PFSK-1 (cell line): ENCODE data around the gene STAG1.

ENCODE experiments used
- FOXP2 ChIP-seq: optimal IDR thresholded peaks from 2 replicates; pipeline ENCODE3; 2011; ENCODE audit warnings: borderline replicate concordance, control low read depth, inconsistent platforms; ENCODE audit not compliant: insufficient read depth; ENCODE audit errors: extremely low read length, extremely low read depth
- POLR2AphosphoS5 ChIP-seq: IDR thresholded peaks from 2 replicates; pipeline ENCODE4 v1.6.1; 2012; ENCODE audit warnings: low read depth, mild to moderate bottlenecking, control low read depth, low read length, moderate library complexity
- REST ChIP-seq, 2 experiments: IDR thresholded peaks; 2 replicates each; pipeline versions ENCODE4 v1.6.1 to v1.8.0; 2011 to 2012; ENCODE audit warnings: low read depth in 2 of 2, low read length in 2 of 2, control low read depth in 1 of 2, inconsistent platforms in 1 of 2, mild to moderate bottlenecking in 1 of 2, moderate library complexity in 1 of 2; ENCODE audit not compliant: insufficient read depth in 1 of 2
- SIN3A ChIP-seq: IDR thresholded peaks from 2 replicates; pipeline ENCODE4 v1.6.1; 2012; ENCODE audit warnings: mild to moderate bottlenecking, low read length, moderate library complexity, borderline replicate concordance; ENCODE audit not compliant: insufficient read depth
- TAF1 ChIP-seq: IDR thresholded peaks from 2 replicates; pipeline ENCODE4 v1.6.1; 2012; ENCODE audit warnings: low read length, control low read depth, borderline replicate concordance; ENCODE audit not compliant: insufficient read depth

Gene STAG1

GRCh38 chr3:136740351-136740958 lies 11.7 kb downstream of the STAG1 start:
- TF ChIP-seq POLR2AphosphoS5: no peak
- no peak for TF ChIP-seq FOXP2
- no peak for TF ChIP-seq TAF1
- TF ChIP-seq SIN3A: no peak
- TF ChIP-seq REST (IDR thresholded peaks at IDR 0.05; ENCODE audit: insufficient read depth in 1 of 2, low read depth in 2 of 2, low read length in 2 of 2): no peak

- TF ChIP-seq REST (IDR thresholded peaks at IDR 0.05; ENCODE audit: insufficient read depth in 1 of 2, low read depth in 2 of 2, low read length in 2 of 2) (no peak), SIN3A (no peak), TAF1 (no peak), POLR2AphosphoS5 (no peak), FOXP2 (no peak)
These were observed 17.1 kb downstream of the STAG1 start for GRCh38 chr3:136735103-136735502.

DNA sequence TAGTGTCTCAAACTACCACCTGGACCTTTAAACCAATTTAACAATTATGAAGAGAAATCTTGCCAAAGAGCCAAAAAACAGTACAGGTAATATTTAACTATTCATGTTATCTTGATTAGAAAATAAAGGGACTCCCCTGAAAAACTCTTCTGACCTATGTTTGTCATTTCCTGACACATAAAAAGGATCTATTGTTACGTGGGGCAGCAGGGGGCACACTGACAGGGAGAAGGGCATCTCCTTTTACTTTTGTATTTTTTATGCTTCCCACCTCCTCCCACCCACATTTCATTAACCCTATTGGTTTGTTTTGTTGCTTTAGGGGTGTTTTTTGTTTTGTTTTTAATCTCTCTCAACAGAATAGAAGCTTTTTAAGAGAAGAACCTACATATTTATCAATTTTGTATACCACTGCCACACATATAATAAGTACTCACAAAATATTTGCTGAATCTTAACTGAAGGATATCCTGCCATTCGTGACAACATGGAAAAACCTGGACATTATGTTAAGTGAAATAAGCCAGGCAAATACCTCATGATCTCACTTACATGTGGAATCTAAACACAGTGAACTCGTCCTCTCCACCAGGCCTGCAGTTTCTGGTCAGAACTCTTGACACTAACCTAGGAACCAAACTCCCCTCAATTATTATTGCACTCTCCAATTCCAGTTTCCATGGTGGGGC lies 17.7 kb downstream of the STAG1 start:
- TF ChIP-seq TAF1 (no peak), SIN3A (no peak), REST (IDR thresholded peaks at IDR 0.05; ENCODE audit: insufficient read depth in 1 of 2, low read depth in 2 of 2, low read length in 2 of 2) (no peak), FOXP2 (no peak), POLR2AphosphoS5 (no peak)

DNA sequence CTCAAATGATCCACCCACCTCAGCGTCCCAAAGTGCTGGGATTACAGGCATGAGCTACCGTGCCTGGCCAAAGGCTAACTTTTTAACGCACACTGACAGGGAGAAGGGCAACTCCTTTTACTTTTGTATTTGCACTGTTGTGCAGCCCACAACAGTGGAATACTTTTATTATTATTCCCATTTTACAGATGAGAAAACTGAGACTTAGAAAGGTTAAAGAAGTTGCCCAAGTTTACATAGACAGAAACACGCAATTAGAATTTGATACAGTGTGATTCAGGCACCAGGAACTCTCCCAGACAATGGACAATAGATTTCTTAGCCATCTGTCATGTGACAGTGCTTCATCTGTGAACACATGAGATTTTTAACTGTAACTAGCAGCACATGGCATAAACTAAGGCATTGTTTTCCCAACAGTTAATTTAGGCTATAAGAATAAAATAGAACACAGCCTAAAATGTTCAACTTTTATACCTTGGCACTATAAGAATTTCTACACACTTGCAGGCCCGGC lies 18.8 kb downstream of the STAG1 start:
- TF ChIP-seq SIN3A: no peak
- TF ChIP-seq POLR2AphosphoS5: no peak
- TF ChIP-seq REST (IDR thresholded peaks at IDR 0.05; ENCODE audit: insufficient read depth in 1 of 2, low read depth in 2 of 2, low read length in 2 of 2): no peak
- TF ChIP-seq FOXP2: no peak
- TF ChIP-seq TAF1: no peak
